Smooth muscle cell (in vitro differentiated cells): ENCODE measurements around the gene PROK1. TPM values are rescaled to one million over a fixed set of nuclear protein-coding genes. Genes with fewer than 3 reads are reported as not detected.

Source experiments
- DNase-seq: peaks from one replicate; lab custom pipeline; 2025; ENCODE audit not compliant: unreplicated experiment; lab: John Stamatoyannopoulos, UW
- H2AFZ ChIP-seq: fragments of 200-600 bp; sonication (generic); 2 replicates; pipeline ENCODE4 v1.6.0; 2016; ENCODE audit warnings: antibody characterized with exemption, low read depth, mild to moderate bottlenecking
- H3F3A ChIP-seq: fragments of 200-600 bp; sonication (generic); 2 replicates; pipeline ENCODE4 v1.6.0; 2017; ENCODE audit warnings: antibody characterized with exemption, low read depth
- H3K27ac ChIP-seq: fragments of 200-600 bp; sonication (generic); 2 replicates; pipeline ENCODE4 v1.5.1; 2016; ENCODE audit warnings: low read depth, mild to moderate bottlenecking
- H3K27me3 ChIP-seq: fragments of 200-600 bp; sonication (generic); 2 replicates; pipeline ENCODE4 v1.6.1; 2016; ENCODE audit warnings: low read depth, mild to moderate bottlenecking
- H3K36me3 ChIP-seq: fragments of 200-600 bp; sonication (generic); 2 replicates; pipeline ENCODE4 v1.5.1; 2016; ENCODE audit warnings: low read depth
- H3K4me1 ChIP-seq: fragments of 200-600 bp; sonication (generic); 2 replicates; pipeline ENCODE4 v1.5.1; 2016; ENCODE audit warnings: low read depth
- H3K4me2 ChIP-seq: fragments of 200-600 bp; sonication (generic); 2 replicates; pipeline ENCODE4 v1.6.0; 2016; ENCODE audit warnings: mild to moderate bottlenecking
- H3K4me3 ChIP-seq: fragments of 200-600 bp; sonication (generic); 2 replicates; pipeline ENCODE4 v1.5.1; 2016; ENCODE audit warnings: mild to moderate bottlenecking
- H3K79me2 ChIP-seq: fragments of 200-600 bp; sonication (generic); 2 replicates; pipeline ENCODE4 v1.6.0; 2016; ENCODE audit warnings: low read depth, mild to moderate bottlenecking
- H3K9ac ChIP-seq: fragments of 200-600 bp; sonication (generic); 2 replicates; pipeline ENCODE4 v1.6.0; 2016; ENCODE audit warnings: low read depth
- H3K9me3 ChIP-seq: fragments of 200-600 bp; sonication (generic); replicated peaks from 2 replicates; pipeline ENCODE4 v1.5.1; 2016; ENCODE audit warnings: low read depth
- H4K20me1 ChIP-seq: fragments of 200-600 bp; sonication (generic); 2 replicates; pipeline ENCODE4 v1.6.0; 2016; ENCODE audit warnings: low read depth
- CTCF ChIP-seq: fragments of 200-600 bp; sonication (generic); IDR thresholded peaks from 2 replicates; pipeline ENCODE4 v1.5.1; 2017; ENCODE audit warnings: borderline replicate concordance, mild to moderate bottlenecking, antibody characterized with exemption; ENCODE audit not compliant: insufficient read depth, poor library complexity, severe bottlenecking
- WGBS: methylation state at CpG from one replicate; pipeline ENCODE4 v1.1.7; 2016; ENCODE audit warnings: low lambda C conversion rate; 5-methylcytosine and 5-hydroxymethylcytosine counted together
- polyA plus RNA-seq: library from polyadenylated mRNA; unstranded; fragments of >200 nt; fragmentation: Nextera tagmentation; extraction: Ambion mirVana; gene quantifications from 2 replicates; pipeline ENCODE4 v1.2.1, GENCODE V29; 2016
- total RNA-seq: library from RNA; depleted of rRNA; stranded (reverse); fragments of >200 nt; gene quantifications from 2 replicates; pipeline ENCODE4 v1.2.3, GENCODE V29; 2014

PROK1 gene
- total and polyA plus RNA-seq, 2 experiments from 2014 or later, result 43.0 to 69.5 TPM

- H3K4me1 ChIP-seq, result no peaks in the 10 kb centered on the region
- no peak for TF ChIP-seq CTCF
- H3K36me3 ChIP-seq, result no peaks in the 10 kb centered on the region
- H3K4me3 ChIP-seq, result no peak overlapping the region
- no peak overlapping the region for H3K27ac ChIP-seq
- 94% methylated on average over 5 of the region's 5 CpGs for WGBS
- DNase-seq, result no peak
- H3K4me2 ChIP-seq, result no peak overlapping the region
- no peaks in the 10 kb centered on the region for H3K27me3 ChIP-seq
- H4K20me1 ChIP-seq, result no peaks in the 10 kb centered on the region
- H3F3A ChIP-seq, result no peaks in the 10 kb centered on the region
- no peaks in the 10 kb centered on the region for H3K9me3 ChIP-seq
- no peak overlapping the region for H3K9ac ChIP-seq
- H2AFZ ChIP-seq, result no peak overlapping the region
- peaks cover under 1% of the 10 kb centered on the region for H3K79me2 ChIP-seq
These were observed 6.3 kb downstream of the PROK1 start for GRCh38 chr1:110457206-110457605.

GRCh38 chr1:110460253-110461220, 9.6 kb downstream of the PROK1 start:
- Histone ChIP-seq H3F3A (peaks cover 12% of the 10 kb centered on the region), H3K4me1 (no peaks in the 10 kb centered on the region), H3K27ac (no peak overlapping the region), H2AFZ (no peak overlapping the region), H3K9me3 (no peaks in the 10 kb centered on the region), H3K36me3 (no peaks in the 10 kb centered on the region), H3K9ac (no peak overlapping the region), H3K27me3 (no peaks in the 10 kb centered on the region), H4K20me1 (no peaks in the 10 kb centered on the region), H3K4me2 (no peak overlapping the region), H3K4me3 (no peak overlapping the region), H3K79me2 (no peaks in the 10 kb centered on the region)
- peak; percentile 98 for TF ChIP-seq CTCF
- WGBS, result 50% methylated on average over 11 of the region's 11 CpGs
- peak; percentile 45 for DNase-seq

- no peaks in the 10 kb centered on the region for H4K20me1 ChIP-seq
- no peak overlapping the region for H3K27ac ChIP-seq
- H3K4me2 ChIP-seq, result no peak overlapping the region
- H3K79me2 ChIP-seq, result no peaks in the 10 kb centered on the region
- no peaks in the 10 kb centered on the region for H3K36me3 ChIP-seq
- H3K9me3 ChIP-seq, result no peaks in the 10 kb centered on the region
- DNase-seq, result no peak
- H3K9ac ChIP-seq, result no peak overlapping the region
- no peaks in the 10 kb centered on the region for H3K27me3 ChIP-seq
- peaks cover 12% of the 10 kb centered on the region for H3F3A ChIP-seq
- 92% methylated on average over 2 of the region's 2 CpGs for WGBS
- no peak overlapping the region for H3K4me3 ChIP-seq
- H3K4me1 ChIP-seq, result no peaks in the 10 kb centered on the region
- TF ChIP-seq CTCF, result no peak
- no peak overlapping the region for H2AFZ ChIP-seq
These were observed 11.1 kb downstream of the PROK1 start for GRCh38 chr1:110462093-110462492.
